AG04450 (cell line): Measurements from ENCODE around the gene VPS18. TPM values are rescaled to one million over a fixed set of nuclear protein-coding genes. Genes with fewer than 3 reads are reported as not detected.

Experiments
- CTCF ChIA-PET: fragments of 300-600, 350-600 bp; formaldehyde crosslinking; extraction: SDS; loops from one replicate; lab custom pipeline; 2022; ENCODE audit warnings: antibody characterized with exemption, inconsistent platforms; lab: Charles Lee
- POLR2A ChIA-PET: fragments of 350-600 bp; formaldehyde crosslinking; extraction: SDS; loops from one replicate; lab custom pipeline; 2021; ENCODE audit warnings: antibody characterized with exemption, inconsistent platforms; lab: Yijun Ruan, JAX
- DNase-seq: peaks from one replicate; pipeline ENCODE4 v3.0.0-alpha.2; 2011; ENCODE audit warnings: low read depth, low spot score
- H3K27ac ChIP-seq: one replicate; pipeline ENCODE4 v1.5.1; 2012; ENCODE audit warnings: low read depth, low read length, control low read depth
- H3K27me3 ChIP-seq: one replicate; pipeline ENCODE4 v1.6.0; 2012; ENCODE audit warnings: low read length; ENCODE audit not compliant: control insufficient read depth, insufficient read depth
- H3K4me3 ChIP-seq: 2 replicates; pipeline ENCODE4 v1.5.1; 2011; ENCODE audit warnings: mild to moderate bottlenecking, low read depth, low read length, control low read depth
- H3K9me3 ChIP-seq: 2 replicates; pipeline ENCODE4 v1.5.1; 2012; ENCODE audit warnings: low read length; ENCODE audit not compliant: control insufficient read depth, insufficient read depth
- CTCF ChIP-seq: IDR thresholded peaks from 2 replicates; pipeline ENCODE4 v1.5.1; 2011; ENCODE audit warnings: low read depth, low read length, control low read depth, inconsistent platforms
- polyA plus RNA-seq: library from polyadenylated mRNA; depleted of rRNA; stranded (reverse); fragments of >200 nt; gene quantifications from 2 replicates; pipeline ENCODE4 v1.2.3, GENCODE V29; 2011

The VPS18 gene
- polyA plus RNA-seq, 1 experiment = 18.7 TPM

GRCh38 chr15:40909662-40910630 lies 15.7 kb downstream of the VPS18 start:
- Histone ChIP-seq H3K27me3 (no peaks in the 10 kb centered on the region), H3K9me3 (no peaks in the 10 kb centered on the region; the same call in 1 of the 2 replicates), H3K27ac (no peak overlapping the region), H3K4me3 (no peak overlapping the region)
- DNase-seq = no peak
- ChIA-PET POLR2A (interaction anchor here (0.7 to 0.8 kb wide), 3 partner anchors 14 to 31 kb away, joined by 3 to 5 read pairs (median 4); no protein-coding TSS in a partner anchor), CTCF (interaction anchor here (1.6 kb wide), 1 partner anchor 32 kb away, joined by 5 read pairs; no protein-coding TSS in a partner anchor)
- no peak for TF ChIP-seq CTCF

- H3K9me3 ChIP-seq = no peaks in the 10 kb centered on the region; the same call in 1 of the 2 replicates
- POLR2A ChIA-PET = interaction anchor here (0.8 kb wide), 1 partner anchor 16 kb away, joined by 3 read pairs; no protein-coding TSS in a partner anchor
- no peak overlapping the region for H3K4me3 ChIP-seq
- no peaks in the 10 kb centered on the region for H3K27me3 ChIP-seq
- no peak for TF ChIP-seq CTCF
- CTCF ChIA-PET = interaction anchor here (1.0 to 1.5 kb wide), 4 partner anchors 8 to 111 kb away, joined by 3 to 6 read pairs (median 4); no protein-coding TSS in a partner anchor
- H3K27ac ChIP-seq = no peak overlapping the region
- DNase-seq = no peak
Measured at GRCh38 chr15:40911141-40911540, 16.9 kb downstream of the VPS18 start.

GRCh38 chr15:40911693-40912092 lies 17.4 kb downstream of the VPS18 start:
- ChIA-PET CTCF (interaction anchor here (1.0 to 1.5 kb wide), 4 partner anchors 9 to 110 kb away, joined by 3 to 6 read pairs (median 4); no protein-coding TSS in a partner anchor), POLR2A (interaction anchor here (0.6 kb wide), 1 partner anchor 30 kb away, joined by 3 read pairs; no protein-coding TSS in a partner anchor)
- no peak for DNase-seq
- no peak for TF ChIP-seq CTCF
- Histone ChIP-seq H3K27ac (no peak overlapping the region), H3K4me3 (no peak overlapping the region), H3K27me3 (no peaks in the 10 kb centered on the region), H3K9me3 (no peaks in the 10 kb centered on the region; the same call in 1 of the 2 replicates)

- H3K27me3 ChIP-seq = no peaks in the 10 kb centered on the region
- H3K27ac ChIP-seq = no peak overlapping the region
- no peak for DNase-seq
- H3K9me3 ChIP-seq = no peaks in the 10 kb centered on the region; the same call in 1 of the 2 replicates
- POLR2A ChIA-PET = interaction anchor here (0.6 kb wide), 1 partner anchor 29 kb away, joined by 3 read pairs; no protein-coding TSS in a partner anchor
- no peak for TF ChIP-seq CTCF
- H3K4me3 ChIP-seq = no peak overlapping the region
- CTCF ChIA-PET = interaction anchor here (0.7 to 1.5 kb wide), 3 partner anchors 29 to 109 kb away, joined by 3 to 5 read pairs (median 4); no protein-coding TSS in a partner anchor
Measured at GRCh38 chr15:40912478-40912877, 18.2 kb downstream of the VPS18 start.
